Liver (tissue), 9 donors: ENCODE results near the gene FBF1. TPM values are rescaled to one million over a fixed set of nuclear protein-coding genes. Genes with fewer than 3 reads are reported as not detected.

Source experiments
- DNase-seq: peaks from one replicate; pipeline ENCODE4 v3.0.0-alpha.2; 2017; ENCODE audit warnings: low spot score
- H3K27ac ChIP-seq, 2 donors: one replicate each; pipeline ENCODE4 v1.7.0; 2013; ENCODE audit warnings: inconsistent platforms in 2 of 2, low read length in 2 of 2, control low read depth in 1 of 2, low read depth in 1 of 2, mild to moderate bottlenecking in 1 of 2
- H3K27me3 ChIP-seq, 4 donors: one replicate each; pipeline versions ENCODE4 v1.6.1 to v1.7.0; 2013; ENCODE audit warnings: low read length in 3 of 4, inconsistent platforms in 1 of 4, mild to moderate bottlenecking in 1 of 4, moderate library complexity in 1 of 4; ENCODE audit not compliant: control insufficient read depth in 4 of 4, insufficient read depth in 4 of 4
- H3K36me3 ChIP-seq, 4 donors: one replicate each; pipeline versions ENCODE4 v1.6.1 to v1.7.0; 2013; ENCODE audit warnings: low read length in 3 of 4, mild to moderate bottlenecking in 3 of 4, low read depth in 1 of 4, moderate library complexity in 1 of 4; ENCODE audit not compliant: control insufficient read depth in 4 of 4, insufficient read depth in 3 of 4
- H3K4me1 ChIP-seq, 4 donors: one replicate each; pipeline versions ENCODE4 v1.6.1 to v1.7.0; 2013; ENCODE audit warnings: low read length in 3 of 4, mild to moderate bottlenecking in 3 of 4, moderate library complexity in 1 of 4; ENCODE audit not compliant: control insufficient read depth in 4 of 4, insufficient read depth in 4 of 4
- H3K4me3 ChIP-seq, 3 donors: one replicate each; pipeline versions ENCODE4 v1.6.1 to v1.7.0; 2013; ENCODE audit warnings: low read length in 3 of 3, control low read depth in 1 of 3, low read depth in 1 of 3, mild to moderate bottlenecking in 1 of 3
- H3K9ac ChIP-seq, 2 donors: one replicate each; pipeline ENCODE4 v1.7.0; 2013; ENCODE audit warnings: low read length in 2 of 2, mild to moderate bottlenecking in 2 of 2, moderate library complexity in 2 of 2, control low read depth in 1 of 2, low read depth in 1 of 2
- H3K9me3 ChIP-seq, 4 donors: one replicate each; pipeline versions ENCODE4 v1.6.1 to v1.7.0; 2013; ENCODE audit warnings: low read length in 3 of 4; ENCODE audit not compliant: control insufficient read depth in 4 of 4
- ATF3 ChIP-seq: IDR thresholded peaks from 2 replicates; pipeline ENCODE4 v1.6.1; 2016; ENCODE audit warnings: antibody characterized with exemption
- CTCF ChIP-seq: fragments of 150-350 bp; IDR thresholded peaks from 2 replicates; pipeline ENCODE4 v1.5.1; 2017; ENCODE audit warnings: improper control_type of control experiment, low read depth, low read length; ENCODE audit not compliant: missing input control
- EGR1 ChIP-seq, 2 donors: IDR thresholded peaks; 2 replicates each; pipeline ENCODE4 v1.6.1; 2016 to 2018; ENCODE audit warnings: antibody characterized with exemption in 2 of 2, low read depth in 2 of 2
- FOXA1 ChIP-seq: IDR thresholded peaks from 2 replicates; pipeline ENCODE4 v1.6.1; 2016; ENCODE audit warnings: antibody characterized with exemption
- FOXA2 ChIP-seq: IDR thresholded peaks from 2 replicates; pipeline ENCODE4 v1.6.1; 2016; ENCODE audit warnings: antibody characterized with exemption
- GABPA ChIP-seq, 2 donors: IDR thresholded peaks in 1 of 2; conservative IDR thresholded peaks in 1 of 2; 2 replicates each; pipeline ENCODE4 v1.6.1; 2016; ENCODE audit warnings: antibody characterized with exemption in 2 of 2, mild to moderate bottlenecking in 1 of 2, moderate library complexity in 1 of 2
- HNF4G ChIP-seq: IDR thresholded peaks from 2 replicates; pipeline ENCODE4 v1.6.1; 2016; ENCODE audit warnings: antibody characterized with exemption
- JUND ChIP-seq, 2 donors: IDR thresholded peaks; 2 replicates each; pipeline ENCODE4 v1.6.1; 2016; ENCODE audit warnings: antibody characterized with exemption in 2 of 2
- RAD21 ChIP-seq, 2 donors: IDR thresholded peaks; 2 replicates each; pipeline ENCODE4 v1.6.1; 2016; ENCODE audit warnings: antibody characterized with exemption in 2 of 2, mild to moderate bottlenecking in 2 of 2
- REST ChIP-seq: IDR thresholded peaks from 2 replicates; pipeline ENCODE4 v1.6.1; 2016; ENCODE audit warnings: antibody characterized with exemption, mild to moderate bottlenecking
- RXRA ChIP-seq, 2 donors: IDR thresholded peaks; 2 replicates each; pipeline ENCODE4 v1.6.1; 2017 to 2018; ENCODE audit warnings: antibody characterized with exemption in 2 of 2, mild to moderate bottlenecking in 1 of 2
- SP1 ChIP-seq: IDR thresholded peaks from 2 replicates; pipeline ENCODE4 v1.6.1; 2018; ENCODE audit warnings: antibody characterized with exemption, mild to moderate bottlenecking
- YY1 ChIP-seq: IDR thresholded peaks from 2 replicates; pipeline ENCODE4 v1.6.1; 2016; ENCODE audit warnings: antibody characterized with exemption, mild to moderate bottlenecking
- ZBTB33 ChIP-seq: IDR thresholded peaks from 2 replicates; pipeline ENCODE4 v1.6.1; 2016; ENCODE audit warnings: antibody characterized with exemption
- WGBS: extraction: QIAGEN DNeasy Blood & Tissue Kit; methylation state at CpG from one replicate; pipeline ENCODE4 v1.1.7; 2013; 5-methylcytosine and 5-hydroxymethylcytosine counted together
- polyA plus RNA-seq, 2 donors: library from polyadenylated mRNA; stranded (reverse) in 1 of 2; unstranded in 1 of 2; fragments of 200-250 nt in 1 of 2; fragments of >200 nt in 1 of 2; fragmentation: Nextera tagmentation in 1 of 2; extraction: Ambion mirVana in 1 of 2; gene quantifications; one replicate each; pipeline versions ENCODE4 v1.2.1 to v1.2.3, GENCODE V29; 2013 to 2015
- total RNA-seq, 2 donors: library from RNA; depleted of rRNA; stranded (reverse); fragments of >200 nt; gene quantifications; one replicate each; pipeline ENCODE4 v1.2.3, GENCODE V29; 2014
- donor health status: healthy.
- donor health status: healthy.
- donor health status: healthy.
- donor health status: healthy.
- donor health status: healthy.

The FBF1 gene
- total and polyA plus RNA-seq, 4 donors: 0.39 to 5.6 (median 1.7) TPM

GRCh38 chr17:75897160-75898019 lies 43.5 kb downstream of the FBF1 start:
- no peak for TF ChIP-seq CTCF
- TF ChIP-seq ATF3: no peak
- no peak for TF ChIP-seq FOXA2
- TF ChIP-seq SP1: no peak
- TF ChIP-seq RAD21 (IDR thresholded peaks at IDR 0.05): no peak
- TF ChIP-seq YY1: no peak
- no peak for TF ChIP-seq FOXA1
- TF ChIP-seq GABPA (IDR thresholded peaks at IDR 0.05 in 1 of 2, conservative IDR thresholded peaks at IDR 0.05 in 1 of 2): no peak
- no peak for TF ChIP-seq REST
- no peak for TF ChIP-seq ZBTB33
- no peak for TF ChIP-seq EGR1 (IDR thresholded peaks at IDR 0.05; ENCODE audit: low read depth in 2 of 2)
- TF ChIP-seq RXRA (IDR thresholded peaks at IDR 0.05): no peak
- TF ChIP-seq JUND (IDR thresholded peaks at IDR 0.05): no peak
- no peak for TF ChIP-seq HNF4G
- Histone ChIP-seq H3K27me3 (no peaks in the 10 kb centered on the region), H3K9ac (no peak overlapping the region), H3K27ac (peak overlapping the region; percentile 78 to 83), H3K36me3 (peaks cover 6 to 26% (median 13%) of the 10 kb centered on the region in 4 donors), H3K4me1 (peaks cover 3 to 43% (median 30%) of the 10 kb centered on the region in 4 donors), H3K4me3 (peak overlapping the region in 1 of 3 donors; percentile 69), H3K9me3 (no peaks in the 10 kb centered on the region)
- DNase-seq: no peak
- 75% methylated on average over 37 of the region's 37 CpGs for WGBS
